ENCODE data around the gene FBN3.

The FBN3 gene

DNA sequence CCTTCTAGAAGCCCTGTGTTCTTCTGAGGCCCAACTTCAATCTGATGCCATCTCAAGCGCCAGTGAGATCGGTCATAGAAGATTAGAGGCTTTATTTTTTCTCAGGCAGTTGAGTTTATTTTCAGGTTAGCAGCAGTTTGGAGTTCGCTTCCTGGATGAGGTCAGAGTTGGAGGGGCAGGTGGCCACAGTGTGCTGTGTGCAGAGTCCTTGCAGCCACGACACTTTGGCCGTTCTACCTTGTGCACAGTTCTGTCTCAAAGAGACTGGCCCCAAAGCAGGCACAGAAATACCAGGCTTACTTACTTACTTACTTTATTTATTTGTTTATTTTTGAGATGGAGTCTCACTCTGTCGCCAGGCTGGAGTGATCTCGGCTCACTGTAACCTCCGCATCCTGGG lies 128.0 kb downstream of the FBN3 start:
- TF ChIP-seq, protein P1, sequence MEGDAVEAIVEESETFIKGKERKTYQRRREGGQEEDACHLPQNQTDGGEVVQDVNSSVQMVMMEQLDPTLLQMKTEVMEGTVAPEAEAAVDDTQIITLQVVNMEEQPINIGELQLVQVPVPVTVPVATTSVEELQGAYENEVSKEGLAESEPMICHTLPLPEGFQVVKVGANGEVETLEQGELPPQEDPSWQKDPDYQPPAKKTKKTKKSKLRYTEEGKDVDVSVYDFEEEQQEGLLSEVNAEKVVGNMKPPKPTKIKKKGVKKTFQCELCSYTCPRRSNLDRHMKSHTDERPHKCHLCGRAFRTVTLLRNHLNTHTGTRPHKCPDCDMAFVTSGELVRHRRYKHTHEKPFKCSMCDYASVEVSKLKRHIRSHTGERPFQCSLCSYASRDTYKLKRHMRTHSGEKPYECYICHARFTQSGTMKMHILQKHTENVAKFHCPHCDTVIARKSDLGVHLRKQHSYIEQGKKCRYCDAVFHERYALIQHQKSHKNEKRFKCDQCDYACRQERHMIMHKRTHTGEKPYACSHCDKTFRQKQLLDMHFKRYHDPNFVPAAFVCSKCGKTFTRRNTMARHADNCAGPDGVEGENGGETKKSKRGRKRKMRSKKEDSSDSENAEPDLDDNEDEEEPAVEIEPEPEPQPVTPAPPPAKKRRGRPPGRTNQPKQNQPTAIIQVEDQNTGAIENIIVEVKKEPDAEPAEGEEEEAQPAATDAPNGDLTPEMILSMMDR (conservative IDR thresholded peaks at IDR 0.05): no peak

DNA sequence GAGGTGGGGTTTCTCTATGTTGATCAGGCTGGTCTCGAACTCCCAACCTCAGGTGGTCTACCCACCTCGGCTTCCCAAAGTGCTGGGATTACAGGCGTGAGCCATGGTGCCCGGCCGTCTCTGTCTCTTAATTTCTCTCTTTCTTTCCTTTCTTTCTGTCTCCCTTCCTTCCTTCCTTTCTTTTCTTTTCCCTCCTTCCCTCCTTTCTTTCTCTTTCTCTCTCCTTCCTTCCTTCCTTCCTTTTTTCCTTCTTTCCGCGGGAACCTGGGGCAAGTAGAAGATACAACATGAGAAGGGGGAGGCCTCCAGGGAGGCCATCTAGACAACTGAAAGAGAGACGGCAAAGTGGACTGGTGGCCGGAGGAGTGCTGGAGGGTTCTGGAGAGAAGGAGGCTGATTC lies 128.7 kb downstream of the FBN3 start:
- no peak overlapping the region for H3K27ac ChIP-seq
- TF ChIP-seq, protein P1 (conservative IDR thresholded peaks at IDR 0.05): no peak

More for the DNA sequence above, 128.0 kb downstream of the FBN3 start:
- no peak overlapping the region for H3K27ac ChIP-seq

GRCh38 chr19:8017808-8018207 lies 131.6 kb downstream of the FBN3 start:
- H3K27ac ChIP-seq: no peak overlapping the region
- TF ChIP-seq, protein P1 (conservative IDR thresholded peaks at IDR 0.05): no peak

Measured in VCaP (cell line).